Neural cell (in vitro differentiated cells): ENCODE measurements around the gene TRAF3.

Experiments
- CTCF ChIP-seq: fragments of 450-650 bp; IDR thresholded peaks from 2 replicates; pipeline ENCODE4 v1.5.1; 2014; ENCODE audit warnings: antibody characterized with exemption, mild to moderate bottlenecking, moderate library complexity; ENCODE audit not compliant: poor library complexity, severe bottlenecking
- EZH2 ChIP-seq: fragments of 200-600, 300-800 bp; shearing (Covaris generic), sonication (generic); IDR thresholded peaks from 2 replicates; pipeline ENCODE4 v1.6.1; 2014; ENCODE audit warnings: antibody characterized with exemption, low read length, borderline replicate concordance, mild to moderate bottlenecking; ENCODE audit not compliant: insufficient read depth, poor library complexity, severe bottlenecking
- MXI1 ChIP-seq: fragments of 450-650 bp; conservative IDR thresholded peaks from 2 replicates; pipeline ENCODE4 v1.6.1; 2014; ENCODE audit warnings: antibody characterized with exemption, mild to moderate bottlenecking; ENCODE audit not compliant: poor library complexity, severe bottlenecking
- POLR2AphosphoS5 ChIP-seq: IDR thresholded peaks from 2 replicates; pipeline ENCODE4 v1.6.1; 2012
- RAD21 ChIP-seq: fragments of 450-650 bp; conservative IDR thresholded peaks from 2 replicates; pipeline ENCODE4 v1.6.1; 2014; ENCODE audit warnings: antibody characterized with exemption, mild to moderate bottlenecking, moderate library complexity
- SMC3 ChIP-seq: fragments of 450-650 bp; conservative IDR thresholded peaks from 2 replicates; pipeline ENCODE4 v1.6.1; 2014; ENCODE audit warnings: antibody characterized with exemption, mild to moderate bottlenecking, moderate library complexity; ENCODE audit not compliant: poor library complexity
- TAF1 ChIP-seq: IDR thresholded peaks from 2 replicates; pipeline ENCODE4 v1.6.1; 2012; ENCODE audit warnings: low read depth

DNA sequence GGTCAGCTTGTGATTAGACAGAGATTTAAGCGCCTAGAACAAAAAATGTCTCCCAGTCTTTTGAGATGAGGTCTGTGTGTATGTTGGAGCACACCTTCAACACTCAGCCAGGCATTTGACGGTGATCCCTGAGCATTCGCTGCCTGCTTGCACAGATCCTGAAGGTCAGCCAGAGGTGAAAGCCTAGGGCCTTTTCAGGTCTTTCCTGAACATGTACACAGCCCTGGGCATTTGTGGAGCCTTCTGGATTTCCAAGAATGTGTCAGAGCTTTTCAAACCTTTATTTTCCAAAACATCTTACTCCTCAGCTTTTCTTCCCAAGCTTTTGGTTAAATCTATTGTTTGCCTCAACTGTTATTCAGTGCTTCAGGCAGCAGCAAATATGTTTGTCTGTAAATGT is 86.1 kb downstream of the TRAF3 start:
- TF ChIP-seq CTCF (no peak), RAD21 (no peak), MXI1 (no peak), POLR2AphosphoS5 (no peak), TAF1 (no peak), EZH2 (no peak), SMC3 (no peak)
